Measurements from ENCODE around the gene KCTD10. TPM values are rescaled to one million over a fixed set of nuclear protein-coding genes. Genes with fewer than 3 reads are reported as not detected.

Gene KCTD10
- polyA plus RNA-seq, 1 of the 3 experiments (the other 2 are of a cell fraction): 66.9 TPM

- Histone ChIP-seq H3K9me2 (no peaks in the 10 kb centered on the region), H3F3A (replicated peaks; ENCODE audit: insufficient read depth) (no peaks in the 10 kb centered on the region), H3K4me3 (ENCODE audit: low read depth in 2 of 2, low read length in 1 of 2) (no peak overlapping the region), H4K20me1 (ENCODE audit: insufficient read depth) (no peaks in the 10 kb centered on the region), H3K79me2 (ENCODE audit: insufficient read depth) (no peaks in the 10 kb centered on the region), H3K27me3 (ENCODE audit: insufficient read depth) (no peaks in the 10 kb centered on the region), H3K9me3 (no peaks in the 10 kb centered on the region), H3K9ac (no peak overlapping the region), H3K4me2 (no peak overlapping the region), H2AFZ (ENCODE audit: low read depth) (no peak overlapping the region), H3K36me3 (replicated peaks in 1 of 2; ENCODE audit: control insufficient read depth in 1 of 2, insufficient read depth in 2 of 2, low read length in 1 of 2) (peaks cover 31 to 77% of the 10 kb centered on the region in 2 experiments), H3K27ac (ENCODE audit: low read depth in 2 of 2, low read length in 1 of 2) (no peak overlapping the region), H3K4me1 (ENCODE audit: control insufficient read depth in 1 of 2, insufficient read depth in 2 of 2, low read depth in 1 of 2, low read length in 1 of 2) (no peaks in the 10 kb centered on the region)
- ChIA-PET POLR2A (no interaction called here), CTCF (interaction anchor here (1.7 to 2.4 kb wide), 2 partner anchors 13 to 67 kb away, joined by 4 to 9 read pairs; no protein-coding TSS in a partner anchor)
- DNase-seq: no peak
- TF ChIP-seq FOSL2 (IDR thresholded peaks at IDR 0.05; ENCODE audit: borderline replicate concordance, low read depth): no peak
- no peak for TF ChIP-seq TAF1 (IDR thresholded peaks at IDR 0.05; ENCODE audit: borderline replicate concordance, low read depth, low read length)
- TF ChIP-seq RXRA (IDR thresholded peaks at IDR 0.05; ENCODE audit: borderline replicate concordance, low read depth): no peak
Measured at GRCh38 chr12:109495012-109495411, 17.9 kb upstream of the KCTD10 start.

GRCh38 chr12:109494348-109494881, 17.3 kb upstream of the KCTD10 start:
- Histone ChIP-seq H3K9ac (no peak overlapping the region), H3K27me3 (ENCODE audit: insufficient read depth) (no peaks in the 10 kb centered on the region), H4K20me1 (ENCODE audit: insufficient read depth) (no peaks in the 10 kb centered on the region), H3K4me1 (ENCODE audit: control insufficient read depth in 1 of 2, insufficient read depth in 2 of 2, low read depth in 1 of 2, low read length in 1 of 2) (no peaks in the 10 kb centered on the region), H3K36me3 (replicated peaks in 1 of 2; ENCODE audit: control insufficient read depth in 1 of 2, insufficient read depth in 2 of 2, low read length in 1 of 2) (peaks cover 34 to 77% of the 10 kb centered on the region in 2 experiments), H3K9me3 (no peaks in the 10 kb centered on the region), H3K79me2 (ENCODE audit: insufficient read depth) (no peaks in the 10 kb centered on the region), H3K4me2 (no peak overlapping the region), H3K27ac (ENCODE audit: low read depth in 2 of 2, low read length in 1 of 2) (no peak overlapping the region), H2AFZ (ENCODE audit: low read depth) (no peak overlapping the region), H3K4me3 (ENCODE audit: low read depth in 2 of 2, low read length in 1 of 2) (no peak overlapping the region), H3F3A (replicated peaks; ENCODE audit: insufficient read depth) (no peaks in the 10 kb centered on the region), H3K9me2 (no peaks in the 10 kb centered on the region)
- POLR2A ChIA-PET: no interaction called here
- TF ChIP-seq CHD2 (IDR thresholded peaks at IDR 0.05; ENCODE audit: low read length, partially characterized antibody) (no peak), PBX3 (IDR thresholded peaks at IDR 0.05) (no peak), MAX (IDR thresholded peaks at IDR 0.05; ENCODE audit: low read depth) (no peak), RFX5 (IDR thresholded peaks at IDR 0.05; ENCODE audit: low read length) (no peak), RCOR1 (IDR thresholded peaks at IDR 0.05; ENCODE audit: low read length) (no peak), USF1 (IDR thresholded peaks at IDR 0.05; ENCODE audit: borderline replicate concordance, low read depth) (no peak), CTCF (IDR thresholded peaks at IDR 0.05) (no peak)
- WGBS (ENCODE audit: low lambda C conversion rate): 91% methylated on average over 7 of the region's 7 CpGs
- CTCF ChIA-PET: interaction anchor here (0.8 to 2.4 kb wide), 5 partner anchors 13 to 281 kb away, joined by 3 to 9 read pairs (median 3); no protein-coding TSS in a partner anchor
- DNase-seq: no peak
